GM23248 (cell line): ENCODE results near the gene MACROD2. TPM values are rescaled to one million over a fixed set of nuclear protein-coding genes. Genes with fewer than 3 reads are reported as not detected.

ENCODE experiments used
- DNase-seq: peaks from one replicate; pipeline ENCODE4 v3.0.0-alpha.2; 2015
- H2AFZ ChIP-seq: fragments of 200-600 bp; sonication (generic); 2 replicates; pipeline ENCODE4 v1.6.1; 2016; ENCODE audit warnings: antibody characterized with exemption
- H3F3A ChIP-seq: fragments of 200-600 bp; sonication (generic); 2 replicates; pipeline ENCODE4 v1.6.1; 2016; ENCODE audit warnings: mild to moderate bottlenecking, antibody characterized with exemption, mixed run types; ENCODE audit not compliant: insufficient read depth
- H3K27ac ChIP-seq: fragments of 200-600 bp; sonication (generic); 2 replicates; pipeline ENCODE4 v1.5.1; 2016; ENCODE audit warnings: mild to moderate bottlenecking
- H3K27me3 ChIP-seq: fragments of 200-600 bp; sonication (generic); replicated peaks from 2 replicates; pipeline ENCODE4 v1.6.1; 2016; ENCODE audit warnings: mild to moderate bottlenecking; ENCODE audit not compliant: insufficient read depth
- H3K36me3 ChIP-seq: fragments of 200-600 bp; sonication (generic); 2 replicates; pipeline ENCODE4 v1.6.1; 2016; ENCODE audit warnings: low read depth, mild to moderate bottlenecking
- H3K4me1 ChIP-seq: fragments of 200-600 bp; sonication (generic); 2 replicates; pipeline ENCODE4 v1.6.1; 2016; ENCODE audit warnings: mild to moderate bottlenecking; ENCODE audit not compliant: insufficient read depth
- H3K4me2 ChIP-seq: fragments of 200-600 bp; sonication (generic); one replicate; pipeline ENCODE4 v1.6.1; 2016; ENCODE audit warnings: mild to moderate bottlenecking; ENCODE audit not compliant: unreplicated experiment
- H3K4me3 ChIP-seq: fragments of 200-600 bp; sonication (generic); 2 replicates; pipeline ENCODE4 v1.5.1; 2016; ENCODE audit warnings: mild to moderate bottlenecking
- H3K79me2 ChIP-seq: fragments of 200-600 bp; sonication (generic); 2 replicates; pipeline ENCODE4 v1.6.1; 2016; ENCODE audit warnings: mild to moderate bottlenecking; ENCODE audit not compliant: insufficient read depth
- H3K9ac ChIP-seq: fragments of 200-600 bp; sonication (generic); 2 replicates; pipeline ENCODE4 v1.6.1; 2016; ENCODE audit warnings: mild to moderate bottlenecking
- H3K9me2 ChIP-seq: fragments of 200-600 bp; sonication (generic); 2 replicates; pipeline ENCODE4 v1.6.1; 2016; ENCODE audit warnings: mixed run types, mild to moderate bottlenecking, moderate library complexity; ENCODE audit not compliant: insufficient read depth
- H3K9me3 ChIP-seq: fragments of 200-600 bp; sonication (generic); one replicate; pipeline ENCODE4 v1.6.1; 2017; ENCODE audit warnings: low read depth
- H4K20me1 ChIP-seq: fragments of 200-600 bp; sonication (generic); 2 replicates; pipeline ENCODE4 v1.6.0; 2016; ENCODE audit not compliant: insufficient read depth
- EZH2 ChIP-seq: fragments of 200-600 bp; sonication (generic); IDR thresholded peaks from 2 replicates; pipeline ENCODE4 v1.6.1; 2018; ENCODE audit warnings: antibody characterized with exemption, mild to moderate bottlenecking; ENCODE audit not compliant: insufficient read depth, poor library complexity, severe bottlenecking
- EZH2phosphoT487 ChIP-seq: fragments of 200-600 bp; sonication (generic); IDR thresholded peaks from 2 replicates; pipeline ENCODE4 v1.6.1; 2018; ENCODE audit warnings: antibody characterized with exemption, moderate library complexity, mild to moderate bottlenecking, low read depth; ENCODE audit not compliant: insufficient read depth
- WGBS, 2 experiments: methylation state at CpG; one replicate each; pipeline ENCODE4 v1.1.6; 2015 to 2017; ENCODE audit warnings: low lambda C conversion rate in 2 of 2, low coverage in 1 of 2; ENCODE audit errors: missing lambda C conversion rate in 2 of 2; 5-methylcytosine and 5-hydroxymethylcytosine counted together
- in situ Hi-C: fragments of 300-500 bp; cut with MboI; formaldehyde crosslinking; loops from 2 replicates; pipeline ENCODE4 v1.15.0; 2020
- polyA plus RNA-seq: library from polyadenylated mRNA; unstranded; fragments of >200 nt; fragmentation: Nextera tagmentation; extraction: Ambion mirVana; gene quantifications from 2 replicates; pipeline ENCODE4 v1.2.1, GENCODE V29; 2016
- total RNA-seq: library from RNA; depleted of rRNA; stranded (reverse); fragments of >200 nt; shearing (Covaris generic); gene quantifications from 2 replicates; pipeline ENCODE4 v1.2.3, GENCODE V29; 2014

Gene MACROD2
- total and polyA plus RNA-seq, 2 experiments from 2014 or later, result 1.1 to 3.1 TPM

DNA sequence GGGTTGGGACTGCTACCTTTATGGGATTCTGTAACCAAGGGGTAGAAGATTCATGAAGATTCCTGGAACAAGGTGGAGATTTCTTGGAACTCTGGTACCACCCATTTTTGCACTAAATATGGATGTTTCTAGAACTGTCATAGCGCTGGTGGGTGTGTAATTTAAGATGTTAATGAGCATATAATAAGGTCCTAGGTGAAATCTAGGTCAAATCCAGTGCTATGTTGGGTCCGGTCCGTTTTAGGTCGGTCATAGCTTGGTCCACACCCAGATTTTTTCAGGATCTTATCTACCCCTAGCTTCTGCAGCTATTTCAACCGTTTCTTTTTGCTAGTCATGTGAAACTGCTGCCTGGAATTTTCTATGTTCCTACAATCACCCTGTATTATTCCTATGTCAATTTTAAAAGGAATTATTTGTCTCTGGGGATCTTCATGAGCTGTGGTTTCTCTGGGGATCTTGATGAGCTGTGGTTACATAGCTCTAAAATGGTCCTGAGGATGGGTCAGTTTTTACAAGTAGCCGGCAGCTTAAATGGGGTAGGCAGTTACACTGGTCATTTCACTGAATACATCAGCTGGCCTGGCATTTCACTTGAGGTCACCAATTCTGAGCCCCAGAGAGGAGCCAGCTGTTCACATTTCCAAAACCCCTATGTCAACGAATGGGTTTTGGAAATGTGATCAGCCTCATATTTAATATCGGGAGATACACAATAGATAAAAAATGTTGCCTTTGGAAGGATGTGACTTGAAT lies 994.4 kb downstream of the MACROD2 start:
- Histone ChIP-seq H3K27ac (no peak overlapping the region), H3K9me3 (no peaks in the 10 kb centered on the region), H3K36me3 (no peaks in the 10 kb centered on the region), H3K4me1 (peaks cover 30% of the 10 kb centered on the region), H3K79me2 (no peaks in the 10 kb centered on the region), H3K4me3 (no peak overlapping the region), H3K27me3 (no peaks in the 10 kb centered on the region), H2AFZ (no peak overlapping the region), H3F3A (peaks cover 25% of the 10 kb centered on the region), H3K4me2 (no peak overlapping the region), H3K9me2 (no peaks in the 10 kb centered on the region), H4K20me1 (no peaks in the 10 kb centered on the region), H3K9ac (no peak overlapping the region)
- 85 to 86% methylated on average over 8 of the region's 8 CpGs for WGBS, 2 experiments
- in situ Hi-C loops, result no loop called here
- TF ChIP-seq EZH2phosphoT487 (no peak), EZH2 (no peak)
- no peak for DNase-seq

DNA sequence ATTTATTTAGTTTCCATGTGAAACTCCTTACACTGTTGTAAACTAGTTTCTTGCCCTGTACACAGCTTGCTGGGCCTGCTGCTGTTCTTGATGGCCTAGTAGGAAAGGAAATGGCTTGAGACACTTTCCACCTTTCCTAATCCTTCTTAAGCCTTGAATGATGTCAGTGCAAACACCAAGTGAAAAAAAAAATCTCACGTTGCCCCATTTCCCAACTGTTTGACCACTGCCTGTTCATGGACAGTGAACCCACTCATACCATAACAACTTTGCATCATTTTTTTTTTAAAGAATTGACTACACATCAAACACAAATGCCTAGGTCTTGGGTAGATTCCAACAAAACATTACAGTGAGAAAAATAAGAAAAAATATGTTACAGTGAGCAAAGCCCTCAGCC lies 995.7 kb downstream of the MACROD2 start:
- no peak overlapping the region for H3K4me3 ChIP-seq
- H3K9me2 ChIP-seq, result no peaks in the 10 kb centered on the region
- H3K79me2 ChIP-seq, result no peaks in the 10 kb centered on the region
- no peaks in the 10 kb centered on the region for H3K9me3 ChIP-seq
- in situ Hi-C loops, result no loop called here
- H3K36me3 ChIP-seq, result no peaks in the 10 kb centered on the region
- H2AFZ ChIP-seq, result no peak overlapping the region
- peaks cover 30% of the 10 kb centered on the region for H3K4me1 ChIP-seq
- TF ChIP-seq EZH2, result no peak
- TF ChIP-seq EZH2phosphoT487, result no peak
- peak; percentile 47 for DNase-seq
- peaks cover 25% of the 10 kb centered on the region for H3F3A ChIP-seq
- H4K20me1 ChIP-seq, result no peaks in the 10 kb centered on the region
- 62 to 69% methylated on average over 1 of the region's 1 CpG for WGBS, 2 experiments
- H3K27me3 ChIP-seq, result no peaks in the 10 kb centered on the region
- no peak overlapping the region; the same call in 1 of the 2 replicates for H3K27ac ChIP-seq
- no peak overlapping the region for H3K4me2 ChIP-seq
- no peak overlapping the region for H3K9ac ChIP-seq

DNA sequence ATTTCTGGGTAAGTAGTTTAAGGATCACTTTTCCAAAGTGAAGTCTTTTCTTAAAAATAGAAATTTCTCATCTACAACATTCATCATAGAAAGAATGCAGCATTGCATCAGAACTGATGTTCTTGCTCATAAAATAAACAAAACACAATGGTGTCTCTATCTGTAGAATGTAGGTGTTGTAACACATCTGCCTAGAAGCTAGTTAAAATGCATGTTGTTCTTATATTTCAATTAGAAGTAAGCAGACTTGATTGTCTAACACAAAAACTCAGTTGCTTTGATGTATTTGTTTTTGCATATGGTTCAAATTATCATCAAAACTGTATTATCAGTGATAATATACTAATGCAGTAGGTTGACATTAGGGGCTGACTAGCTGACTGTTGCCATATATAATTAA lies 996.8 kb downstream of the MACROD2 start:
- H3K27me3 ChIP-seq, result no peaks in the 10 kb centered on the region
- H3K9me2 ChIP-seq, result no peaks in the 10 kb centered on the region
- peaks cover 30% of the 10 kb centered on the region for H3K4me1 ChIP-seq
- no peaks in the 10 kb centered on the region for H4K20me1 ChIP-seq
- no peak overlapping the region for H2AFZ ChIP-seq
- no peak overlapping the region for H3K9ac ChIP-seq
- peak overlapping the region; percentile 12; the same call in 1 of the 2 replicates for H3K4me3 ChIP-seq
- no peaks in the 10 kb centered on the region for H3K36me3 ChIP-seq
- H3F3A ChIP-seq, result peaks cover 25% of the 10 kb centered on the region
- in situ Hi-C loops, result no loop called here
- peak; percentile 80 for DNase-seq
- no peak for TF ChIP-seq EZH2
- no peak for TF ChIP-seq EZH2phosphoT487
- H3K4me2 ChIP-seq, result peak overlapping the region; percentile 63
- peak overlapping the region; percentile 25 for H3K27ac ChIP-seq
- no peaks in the 10 kb centered on the region for H3K79me2 ChIP-seq
- no peaks in the 10 kb centered on the region for H3K9me3 ChIP-seq

GRCh38 chr20:14992961-14993360 lies 997.6 kb downstream of the MACROD2 start:
- H3K27me3 ChIP-seq, result no peaks in the 10 kb centered on the region
- H2AFZ ChIP-seq, result no peak overlapping the region
- in situ Hi-C loops, result no loop called here
- TF ChIP-seq EZH2phosphoT487 (no peak), EZH2 (no peak)
- no peaks in the 10 kb centered on the region for H3K9me3 ChIP-seq
- H3K79me2 ChIP-seq, result no peaks in the 10 kb centered on the region
- no peak overlapping the region for H3K27ac ChIP-seq
- no peak overlapping the region for H3K4me3 ChIP-seq
- H3F3A ChIP-seq, result peaks cover 26% of the 10 kb centered on the region
- H3K9ac ChIP-seq, result no peak overlapping the region
- no peaks in the 10 kb centered on the region for H3K9me2 ChIP-seq
- H3K4me1 ChIP-seq, result peaks cover 30% of the 10 kb centered on the region
- peak; percentile 38 for DNase-seq
- WGBS, 2 experiments, result 5 to 15% methylated on average over 2 of the region's 2 CpGs
- no peaks in the 10 kb centered on the region for H4K20me1 ChIP-seq
- H3K4me2 ChIP-seq, result peak overlapping the region; percentile 18
- H3K36me3 ChIP-seq, result no peaks in the 10 kb centered on the region
